GM19397 (cell line): Measurements from ENCODE around the gene LGR5.
A peak's percentile ranks its signal among the peaks of the same experiment; 100 is the strongest.

Experiments used
- ATAC-seq: cut with Tn5 transposase; IDR thresholded peaks from one replicate; pipeline ENCODE4 v1.9.1; 2021; ENCODE audit warnings: mild to moderate bottlenecking, moderate library complexity; ENCODE audit not compliant: unreplicated experiment

The LGR5 gene

GRCh38 chr12:71591601-71592000, 152.0 kb downstream of the LGR5 start:
- ATAC-seq: no peak

- no peak for ATAC-seq
Measured at GRCh38 chr12:71592841-71593240, 153.2 kb downstream of the LGR5 start.

- no peak for ATAC-seq
Measured at GRCh38 chr12:71594214-71594948, 154.8 kb downstream of the LGR5 start.

GRCh38 chr12:71599210-71599609, 159.6 kb downstream of the LGR5 start:
- no peak for ATAC-seq

- ATAC-seq: no peak
Measured at GRCh38 chr12:71601546-71601945, 161.9 kb downstream of the LGR5 start.

GRCh38 chr12:71602761-71603577, 163.4 kb downstream of the LGR5 start:
- ATAC-seq: no peak

GRCh38 chr12:71605039-71605438, 165.4 kb downstream of the LGR5 start:
- no peak for ATAC-seq

GRCh38 chr12:71607494-71608330, 168.1 kb downstream of the LGR5 start:
- no peak for ATAC-seq

- ATAC-seq: no peak
Measured at GRCh38 chr12:71610031-71610795, 170.6 kb downstream of the LGR5 start.

- ATAC-seq: no peak
Measured at GRCh38 chr12:71621938-71622337, 182.3 kb downstream of the LGR5 start.

- no peak for ATAC-seq
Measured at GRCh38 chr12:71625476-71625875, 185.9 kb downstream of the LGR5 start.

GRCh38 chr12:71626098-71626497, 186.5 kb downstream of the LGR5 start:
- peak; percentile 59 for ATAC-seq

- no peak for ATAC-seq
Measured at GRCh38 chr12:71626768-71627167, 187.2 kb downstream of the LGR5 start.

- ATAC-seq: no peak
Measured at GRCh38 chr12:71627438-71628002, 187.9 kb downstream of the LGR5 start.
